Psoas muscle (tissue), 8 donors: Measurements from ENCODE around the gene PTPN2. TPM values are rescaled to one million over a fixed set of nuclear protein-coding genes. Genes with fewer than 3 reads are reported as not detected.
A peak's percentile ranks its signal among the peaks of the same experiment; 100 is the strongest.

Experiments
- ATAC-seq, 4 donors: fragments of 200-7000 bp; cut with Tn5 transposase; one replicate each; pipeline ENCODE4 v1.9.1; 2020; ENCODE audit warnings: moderate library complexity in 3 of 4, mild to moderate bottlenecking in 2 of 4
- DNase-seq, 2 donors: peaks; one replicate each; pipeline ENCODE4 v3.0.0-alpha.2; 2020
- H3K27ac ChIP-seq: fragments of 200-600 bp; one replicate; pipeline ENCODE4 v1.8.0; 2022
- H3K27me3 ChIP-seq, 3 donors: fragments of 200-600 bp in 1 of 3; one replicate each; pipeline versions ENCODE4 v1.6.1 to v1.8.0; 2013 to 2022; ENCODE audit warnings: low read length in 2 of 3, mild to moderate bottlenecking in 2 of 3, moderate library complexity in 1 of 3; ENCODE audit not compliant: insufficient read depth in 3 of 3
- H3K36me3 ChIP-seq, 2 donors: fragments of 200-600 bp in 1 of 2; one replicate each; pipeline versions ENCODE4 v1.6.1 to v1.8.0; 2013 to 2022; ENCODE audit warnings: low read depth in 1 of 2, mild to moderate bottlenecking in 1 of 2, moderate library complexity in 1 of 2; ENCODE audit not compliant: insufficient read depth in 1 of 2
- H3K4me1 ChIP-seq: fragments of 200-600 bp; one replicate; pipeline ENCODE4 v1.8.0; 2022
- H3K4me3 ChIP-seq: fragments of 200-600 bp; one replicate; pipeline ENCODE4 v1.8.0; 2022; ENCODE audit warnings: mild to moderate bottlenecking
- H3K9me3 ChIP-seq: fragments of 200-600 bp; one replicate; pipeline ENCODE4 v1.8.0; 2022
- CTCF ChIP-seq: fragments of 200-600 bp; IDR thresholded peaks from one replicate; pipeline ENCODE4 v1.8.0; 2022; ENCODE audit warnings: antibody characterized with exemption
- WGBS, 3 donors: extraction: QIAGEN DNeasy Blood & Tissue Kit; methylation state at CpG; one replicate each; pipeline versions ENCODE4 v1.1.6 to v1.1.7; 2013; 5-methylcytosine and 5-hydroxymethylcytosine counted together
- intact Hi-C, 2 donors: fragments of 100-400 bp; cut with DNase I; formaldehyde crosslinking; loops; one replicate each; pipeline versions ENCODE4 v1.11.0 to v1.14.2; 2022
- polyA plus RNA-seq, 3 donors: library from polyadenylated mRNA; stranded (reverse); fragments of 200-250 nt; gene quantifications; one replicate each; pipeline ENCODE4 v1.2.3, GENCODE V29; 2013
- total RNA-seq, 4 donors: library from RNA; stranded (reverse); fragmentation: NEBNext Ultra II Directional in 2 of 4; extraction: Animal tissue kit (Norgen Biotek cat#: 25700) in 2 of 4; gene quantifications; one replicate each; pipeline versions ENCODE4 v1.2.1 to v1.2.4, GENCODE V29; 2021 to 2023
- donor health status: healthy with polysubstance abuse.
- donor health status: DM: no; HTN: no; CAD: no; lungs with moderate emphysema.
- donor health status: Bipolar disorder and iron deficiency.
- donor health status: healthy.
- donor health status: DM: yes; HTN: yes; CAD: no.
- donor health status: DM: no; HTN: no; CAD: no.
- donor health status: DM: no; HTN: no; CAD: no.
- donor health status: DM: yes; HTN: yes; CAD: no.

Gene PTPN2
- total and polyA plus RNA-seq, 7 donors: 8.4 to 27.0 (median 14.0) TPM

- no peak for DNase-seq
- intact Hi-C loops: no loop called here
- H3K36me3 ChIP-seq: no peaks in the 10 kb centered on the region
- TF ChIP-seq CTCF: no peak
- no peak overlapping the region for H3K27ac ChIP-seq
- no peak for ATAC-seq
- WGBS, 3 donors: 19 to 28% (median 24%) methylated on average over 2 of the region's 2 CpGs
- H3K27me3 ChIP-seq: no peaks in the 10 kb centered on the region
- no peaks in the 10 kb centered on the region for H3K9me3 ChIP-seq
- H3K4me1 ChIP-seq: peaks cover 18% of the 10 kb centered on the region
- no peak overlapping the region for H3K4me3 ChIP-seq
Measured at GRCh38 chr18:12886498-12887126, 2.6 kb upstream of the PTPN2 start.

GRCh38 chr18:12885500-12885899 lies 1.5 kb upstream of the PTPN2 start:
- no peak overlapping the region for H3K4me3 ChIP-seq
- H3K36me3 ChIP-seq: no peaks in the 10 kb centered on the region
- 71 to 76% (median 73%) methylated on average over 4 of the region's 4 CpGs for WGBS, 3 donors
- H3K27me3 ChIP-seq: no peaks in the 10 kb centered on the region
- TF ChIP-seq CTCF: no peak
- H3K9me3 ChIP-seq: no peaks in the 10 kb centered on the region
- no peak for DNase-seq
- intact Hi-C loops: loop anchor here in 1 of 2 donors (2.0 kb wide), 1 partner anchor 61 kb away; no protein-coding TSS in a partner anchor
- no peak for ATAC-seq
- H3K27ac ChIP-seq: peak overlapping the region; percentile 99
- H3K4me1 ChIP-seq: peaks cover 21% of the 10 kb centered on the region

- no peaks in the 10 kb centered on the region for H3K36me3 ChIP-seq
- 10 to 14% (median 12%) methylated on average over 28 to 35 of the region's 35 CpGs for WGBS, 3 donors
- peak overlapping the region; percentile 76 for H3K4me3 ChIP-seq
- no peak for TF ChIP-seq CTCF
- H3K27me3 ChIP-seq: no peaks in the 10 kb centered on the region
- ATAC-seq (no peak), DNase-seq (no peak)
- H3K9me3 ChIP-seq: no peaks in the 10 kb centered on the region
- H3K4me1 ChIP-seq: peaks cover 24% of the 10 kb centered on the region
- intact Hi-C loops: loop anchor here (2.0 to 5.0 kb wide), 2 partner anchors 62 to 63 kb away; partner anchors contain the start of gene SEH1L (in 1 of the 2)
- H3K27ac ChIP-seq: peak overlapping the region; percentile 99
Measured at GRCh38 chr18:12884406-12885323, 628 bp upstream of the PTPN2 start.

GRCh38 chr18:12883372-12883683 lies 709 bp downstream of the PTPN2 start:
- peak overlapping the region; percentile 99 for H3K27ac ChIP-seq
- no peaks in the 10 kb centered on the region for H3K36me3 ChIP-seq
- no peak for TF ChIP-seq CTCF
- peaks cover 30% of the 10 kb centered on the region for H3K4me1 ChIP-seq
- WGBS, 3 donors: 0% methylated on average over 15 to 38 of the region's 38 CpGs
- no peaks in the 10 kb centered on the region for H3K9me3 ChIP-seq
- peak overlapping the region; percentile 76 for H3K4me3 ChIP-seq
- DNase-seq: no peak
- peak; percentile 60 to 74 (median 66) for ATAC-seq
- intact Hi-C loops: loop anchor here in 1 of 2 donors (5.0 kb wide), 1 partner anchor 64 kb away; the partner anchor contains the start of gene SEH1L
- no peaks in the 10 kb centered on the region for H3K27me3 ChIP-seq
